ENCODE results near the gene RCSD1.

The RCSD1 gene

DNA sequence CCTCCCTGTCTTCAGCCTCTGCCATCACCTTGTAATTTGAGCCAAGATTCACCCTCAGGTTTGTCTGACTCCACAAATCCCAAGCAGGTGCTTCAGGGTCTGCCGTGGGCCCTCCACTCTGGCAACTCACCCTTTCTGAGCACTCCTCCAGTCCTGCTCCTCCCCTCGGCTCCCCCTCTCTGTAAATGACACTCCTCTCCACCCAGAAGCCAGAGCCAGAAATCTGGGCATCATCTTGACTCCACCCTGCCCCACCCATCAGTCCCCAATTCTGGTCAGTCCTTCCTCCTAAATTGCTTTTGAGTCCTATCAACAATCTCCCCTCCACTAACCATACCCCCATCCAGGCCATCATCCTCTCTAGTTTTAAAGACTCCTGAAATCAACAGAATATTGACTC is 40.5 kb downstream of the RCSD1 start:
- Histone ChIP-seq H3K9me3 (ENCODE audit: control insufficient read depth, insufficient read depth, low read length) (no peaks in the 10 kb centered on the region), H3K4me1 (ENCODE audit: control insufficient read depth, low read length) (peaks cover 59% of the 10 kb centered on the region), H3K27ac (ENCODE audit: low read depth, low read length) (no peak overlapping the region), H3K4me2 (ENCODE audit: low read length) (no peak overlapping the region), H3K79me2 (ENCODE audit: control insufficient read depth, low read length) (peaks cover 92% of the 10 kb centered on the region), H3K9me2 (replicated peaks; ENCODE audit: control insufficient read depth, low read length) (no peaks in the 10 kb centered on the region), H3F3A (ENCODE audit: control insufficient read depth, insufficient read depth) (no peaks in the 10 kb centered on the region), H4K20me1 (ENCODE audit: control insufficient read depth, insufficient read depth, low read depth, low read length) (peaks cover 3% of the 10 kb centered on the region), H3K4me3 (ENCODE audit: low read length) (no peak overlapping the region), H3K36me3 (ENCODE audit: control insufficient read depth, low read length) (peaks cover 91% of the 10 kb centered on the region), H3K27me3 (ENCODE audit: control insufficient read depth, low read length) (no peaks in the 10 kb centered on the region)
- TF ChIP-seq, protein P1, sequence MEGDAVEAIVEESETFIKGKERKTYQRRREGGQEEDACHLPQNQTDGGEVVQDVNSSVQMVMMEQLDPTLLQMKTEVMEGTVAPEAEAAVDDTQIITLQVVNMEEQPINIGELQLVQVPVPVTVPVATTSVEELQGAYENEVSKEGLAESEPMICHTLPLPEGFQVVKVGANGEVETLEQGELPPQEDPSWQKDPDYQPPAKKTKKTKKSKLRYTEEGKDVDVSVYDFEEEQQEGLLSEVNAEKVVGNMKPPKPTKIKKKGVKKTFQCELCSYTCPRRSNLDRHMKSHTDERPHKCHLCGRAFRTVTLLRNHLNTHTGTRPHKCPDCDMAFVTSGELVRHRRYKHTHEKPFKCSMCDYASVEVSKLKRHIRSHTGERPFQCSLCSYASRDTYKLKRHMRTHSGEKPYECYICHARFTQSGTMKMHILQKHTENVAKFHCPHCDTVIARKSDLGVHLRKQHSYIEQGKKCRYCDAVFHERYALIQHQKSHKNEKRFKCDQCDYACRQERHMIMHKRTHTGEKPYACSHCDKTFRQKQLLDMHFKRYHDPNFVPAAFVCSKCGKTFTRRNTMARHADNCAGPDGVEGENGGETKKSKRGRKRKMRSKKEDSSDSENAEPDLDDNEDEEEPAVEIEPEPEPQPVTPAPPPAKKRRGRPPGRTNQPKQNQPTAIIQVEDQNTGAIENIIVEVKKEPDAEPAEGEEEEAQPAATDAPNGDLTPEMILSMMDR (IDR thresholded peaks at IDR 0.05; ENCODE audit: low read depth, low read length, poor library complexity, severe bottlenecking): no peak
- no peak for TF ChIP-seq EZH2phosphoT487 (IDR thresholded peaks at IDR 0.05; ENCODE audit: borderline replicate concordance, low read length)

GRCh38 chr1:167671727-167672511 is 41.9 kb downstream of the RCSD1 start:
- TF ChIP-seq, protein P1 (IDR thresholded peaks at IDR 0.05; ENCODE audit: low read depth, low read length, poor library complexity, severe bottlenecking): no peak
- TF ChIP-seq EZH2phosphoT487 (IDR thresholded peaks at IDR 0.05; ENCODE audit: borderline replicate concordance, low read length): no peak
- Histone ChIP-seq H3K9me3 (ENCODE audit: control insufficient read depth, insufficient read depth, low read length) (no peaks in the 10 kb centered on the region), H3K36me3 (ENCODE audit: control insufficient read depth, low read length) (peaks cover 92% of the 10 kb centered on the region), H3F3A (ENCODE audit: control insufficient read depth, insufficient read depth) (no peaks in the 10 kb centered on the region), H3K27ac (ENCODE audit: low read depth, low read length) (no peak overlapping the region), H3K27me3 (ENCODE audit: control insufficient read depth, low read length) (no peaks in the 10 kb centered on the region), H3K4me3 (ENCODE audit: low read length) (no peak overlapping the region), H3K9me2 (replicated peaks; ENCODE audit: control insufficient read depth, low read length) (no peaks in the 10 kb centered on the region), H3K4me1 (ENCODE audit: control insufficient read depth, low read length) (peaks cover 59% of the 10 kb centered on the region), H3K4me2 (ENCODE audit: low read length) (no peak overlapping the region), H3K79me2 (ENCODE audit: control insufficient read depth, low read length) (peaks cover 91% of the 10 kb centered on the region), H4K20me1 (ENCODE audit: control insufficient read depth, insufficient read depth, low read depth, low read length) (peaks cover 3% of the 10 kb centered on the region)

DNA sequence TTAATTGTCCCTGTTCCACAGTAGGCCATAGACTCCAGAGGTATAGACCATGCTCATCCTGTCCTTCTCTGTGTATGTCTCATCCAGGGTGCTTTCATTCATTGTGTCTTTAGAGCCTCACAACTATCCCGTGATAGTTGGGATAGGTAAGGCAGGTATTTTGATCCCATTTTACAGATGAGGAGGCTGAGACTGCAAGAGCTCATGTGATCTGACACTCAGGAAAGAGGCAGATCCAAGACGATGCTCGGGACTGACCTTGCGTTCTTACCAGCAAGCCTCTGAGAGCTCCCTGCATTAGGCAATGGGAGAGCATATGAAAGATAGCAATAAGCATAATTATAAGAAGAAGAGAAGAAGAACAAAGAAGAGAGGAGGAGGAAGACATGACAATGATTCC is 42.8 kb downstream of the RCSD1 start:
- Histone ChIP-seq H3K9me3 (ENCODE audit: control insufficient read depth, insufficient read depth, low read length) (no peaks in the 10 kb centered on the region), H3F3A (ENCODE audit: control insufficient read depth, insufficient read depth) (no peaks in the 10 kb centered on the region), H3K36me3 (ENCODE audit: control insufficient read depth, low read length) (peaks cover 92% of the 10 kb centered on the region), H3K27ac (ENCODE audit: low read depth, low read length) (no peak overlapping the region), H3K79me2 (ENCODE audit: control insufficient read depth, low read length) (peaks cover 91% of the 10 kb centered on the region), H3K27me3 (ENCODE audit: control insufficient read depth, low read length) (no peaks in the 10 kb centered on the region), H3K4me3 (ENCODE audit: low read length) (no peak overlapping the region), H3K4me2 (ENCODE audit: low read length) (no peak overlapping the region), H3K9me2 (replicated peaks; ENCODE audit: control insufficient read depth, low read length) (no peaks in the 10 kb centered on the region), H3K4me1 (ENCODE audit: control insufficient read depth, low read length) (peaks cover 59% of the 10 kb centered on the region), H4K20me1 (ENCODE audit: control insufficient read depth, insufficient read depth, low read depth, low read length) (peaks cover under 1% of the 10 kb centered on the region)
- no peak for TF ChIP-seq EZH2phosphoT487 (IDR thresholded peaks at IDR 0.05; ENCODE audit: borderline replicate concordance, low read length)
- TF ChIP-seq, protein P1 (IDR thresholded peaks at IDR 0.05; ENCODE audit: low read depth, low read length, poor library complexity, severe bottlenecking): no peak

Measured in DOHH2 (cell line).